A549 treated with ZK216348 at 1 μM for 4 hours (cell line): Measurements from ENCODE around the gene MPHOSPH10. TPM values are rescaled to one million over a fixed set of nuclear protein-coding genes. Genes with fewer than 3 reads are reported as not detected.

Experiments
- total RNA-seq: library from RNA; stranded (reverse); fragments of 200-300 nt; extraction: Qiagen RNA extraction; gene quantifications from 5 replicates; pipeline ENCODE4 v1.2.3, GENCODE V29; 2022; ENCODE audit warnings: low read depth

Gene MPHOSPH10, protein sequence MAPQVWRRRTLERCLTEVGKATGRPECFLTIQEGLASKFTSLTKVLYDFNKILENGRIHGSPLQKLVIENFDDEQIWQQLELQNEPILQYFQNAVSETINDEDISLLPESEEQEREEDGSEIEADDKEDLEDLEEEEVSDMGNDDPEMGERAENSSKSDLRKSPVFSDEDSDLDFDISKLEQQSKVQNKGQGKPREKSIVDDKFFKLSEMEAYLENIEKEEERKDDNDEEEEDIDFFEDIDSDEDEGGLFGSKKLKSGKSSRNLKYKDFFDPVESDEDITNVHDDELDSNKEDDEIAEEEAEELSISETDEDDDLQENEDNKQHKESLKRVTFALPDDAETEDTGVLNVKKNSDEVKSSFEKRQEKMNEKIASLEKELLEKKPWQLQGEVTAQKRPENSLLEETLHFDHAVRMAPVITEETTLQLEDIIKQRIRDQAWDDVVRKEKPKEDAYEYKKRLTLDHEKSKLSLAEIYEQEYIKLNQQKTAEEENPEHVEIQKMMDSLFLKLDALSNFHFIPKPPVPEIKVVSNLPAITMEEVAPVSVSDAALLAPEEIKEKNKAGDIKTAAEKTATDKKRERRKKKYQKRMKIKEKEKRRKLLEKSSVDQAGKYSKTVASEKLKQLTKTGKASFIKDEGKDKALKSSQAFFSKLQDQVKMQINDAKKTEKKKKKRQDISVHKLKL
- 33.4 to 59.3 TPM (median 36.6 TPM) in 5 replicates for total RNA-seq

DNA sequence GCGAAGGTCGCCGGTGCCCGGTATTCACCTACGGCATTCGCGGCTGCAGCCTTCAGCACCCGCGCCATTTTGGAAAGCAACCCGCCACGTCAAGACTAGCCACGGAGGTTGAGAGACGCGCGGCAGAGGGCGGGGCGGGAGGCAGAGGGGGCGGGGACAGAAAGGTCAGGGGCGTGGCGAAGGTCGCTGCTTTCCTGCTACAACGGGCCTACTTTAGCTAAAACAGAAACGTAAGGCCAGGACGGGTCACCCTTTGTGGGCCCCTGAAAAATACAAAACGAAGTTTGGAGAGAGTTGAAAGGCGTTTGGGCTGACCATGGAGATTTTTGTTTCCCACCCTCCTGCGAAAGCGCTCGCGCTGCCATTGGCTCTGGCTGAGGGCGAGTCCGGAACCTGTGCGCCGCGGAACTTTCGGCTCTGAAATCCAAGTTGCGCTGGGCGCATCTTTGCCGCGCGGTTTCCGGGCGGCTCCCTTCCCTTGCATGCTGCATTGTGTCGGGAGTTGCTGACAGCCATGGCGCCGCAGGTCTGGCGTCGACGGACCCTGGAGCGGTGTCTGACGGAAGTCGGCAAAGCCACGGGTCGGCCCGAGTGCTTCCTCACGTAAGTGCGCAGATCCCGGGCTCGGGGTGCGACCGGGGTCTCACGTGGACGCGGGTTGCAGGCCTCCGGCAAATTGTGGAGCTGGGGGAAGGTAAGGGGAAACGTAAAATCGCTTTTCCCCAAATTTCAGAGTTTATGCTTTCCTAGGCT, at the start of gene MPHOSPH10, which contains the start of gene MCEE:
Gene MPHOSPH10, plus strand, starts transcription at position 483 of the 753 bp plus-strand sequence. Its CDS starts 32 bp downstream, at position 515.
Gene MCEE, minus strand, starts transcription at position 78 of the 753 bp plus-strand sequence. Its CDS starts 10 bp downstream, at position 68.

Other genes starting within 250 kb of the MPHOSPH10 start
- gene VAX2, start 230.1 kb upstream of the MPHOSPH10 start, total RNA-seq = 2.9 to 6.1 TPM (median 4.4 TPM) in 5 replicates
- gene ATP6V1B1, start 194.7 kb upstream of the MPHOSPH10 start, total RNA-seq = 1.2 to 2.5 TPM (median 2.0 TPM) in 5 replicates
- not detected in 5 replicates for gene ANKRD53, start 152.0 kb upstream of the MPHOSPH10 start, total RNA-seq
- gene TEX261, start 135.8 kb upstream of the MPHOSPH10 start, total RNA-seq = 70.6 to 88.3 TPM (median 83.2 TPM) in 5 replicates
- 60.7 to 89.7 TPM (median 79.7 TPM) in 5 replicates for gene NAGK, start 62.0 kb upstream of the MPHOSPH10 start, total RNA-seq
- 9.7 to 13.6 TPM (median 10.0 TPM) in 5 replicates for gene MCEE, start 405 bp upstream of the MPHOSPH10 start, total RNA-seq
- gene PAIP2B, start 96.5 kb downstream of the MPHOSPH10 start, total RNA-seq = 0.16 to 0.36 TPM (median 0.34 TPM) in 5 replicates
- gene ZNF638, start 201.1 kb downstream of the MPHOSPH10 start, total RNA-seq = 62.6 to 80.2 TPM (median 66.9 TPM) in 5 replicates